SK-N-SH (cell line): ENCODE measurements around the gene USP6. TPM values are rescaled to one million over a fixed set of nuclear protein-coding genes. Genes with fewer than 3 reads are reported as not detected.

ENCODE experiments used
- CTCF ChIA-PET: fragments of 300-600, 350-600 bp; formaldehyde crosslinking; extraction: SDS; loops from one replicate; lab custom pipeline; 2021; lab: Yijun Ruan, JAX
- POLR2A ChIA-PET: fragments of 350-600 bp; sonication (Branson Sonifier 250); formaldehyde crosslinking; extraction: SDS; loops from one replicate; lab custom pipeline; 2020; ENCODE audit warnings: antibody characterized with exemption, inconsistent platforms; lab: Yijun Ruan, JAX
- DNase-seq: peaks from one replicate; pipeline ENCODE4 v3.0.0; 2012
- H2AFZ ChIP-seq: fragments of 200-600 bp; sonication (generic); 2 replicates; pipeline ENCODE4 v1.8.1; 2016; ENCODE audit warnings: antibody characterized with exemption, mild to moderate bottlenecking, low read depth
- H3F3A ChIP-seq: fragments of 200-600 bp; sonication (generic); replicated peaks from 2 replicates; pipeline ENCODE3; 2016; ENCODE audit warnings: antibody characterized with exemption, mild to moderate bottlenecking; ENCODE audit not compliant: insufficient read depth
- H3K27ac ChIP-seq, 2 experiments: fragments of 200-500 bp in 1 of 2; fragments of 200-600 bp in 1 of 2; sonication (Bioruptor generic) in 1 of 2; sonication (generic), shearing (Covaris generic) in 1 of 2; 2 replicates each; pipeline versions ENCODE4 v1.5.1 to v1.6.1; 2014 to 2016; ENCODE audit warnings: low read depth in 2 of 2, inconsistent platforms in 1 of 2, low read length in 1 of 2, mild to moderate bottlenecking in 1 of 2, mixed read lengths in 1 of 2
- H3K27me3 ChIP-seq: fragments of 200-600 bp; sonication (generic), shearing (Covaris generic); 2 replicates; pipeline ENCODE4 v1.6.1; 2016; ENCODE audit warnings: mixed run types; ENCODE audit not compliant: insufficient read depth
- H3K36me3 ChIP-seq, 2 experiments: fragments of 200-500 bp in 1 of 2; fragments of 200-600 bp in 1 of 2; sonication (Bioruptor generic) in 1 of 2; sonication (generic) in 1 of 2; replicated peaks in 1 of 2; 2 replicates each; pipeline versions ENCODE3 to v1.5.1; 2014 to 2016; ENCODE audit warnings: low read length in 1 of 2, mild to moderate bottlenecking in 1 of 2; ENCODE audit not compliant: insufficient read depth in 2 of 2, control insufficient read depth in 1 of 2
- H3K4me1 ChIP-seq, 2 experiments: fragments of 200-500 bp in 1 of 2; fragments of 200-600 bp in 1 of 2; sonication (Bioruptor generic) in 1 of 2; sonication (generic), shearing (Covaris generic) in 1 of 2; 2 replicates each; pipeline versions ENCODE4 v1.5.1 to v1.6.1; 2014 to 2016; ENCODE audit warnings: low read depth in 1 of 2, low read length in 1 of 2, mixed run types in 1 of 2; ENCODE audit not compliant: insufficient read depth in 2 of 2, control insufficient read depth in 1 of 2
- H3K4me2 ChIP-seq: fragments of 200-600 bp; sonication (generic), shearing (Covaris generic); 2 replicates; pipeline ENCODE4 v1.6.1; 2017; ENCODE audit warnings: mixed run types
- H3K4me3 ChIP-seq, 2 experiments: fragments of 200-500 bp in 1 of 2; fragments of 200-600 bp in 1 of 2; sonication (Bioruptor generic) in 1 of 2; sonication (generic), shearing (Covaris generic) in 1 of 2; 2 replicates each; pipeline versions ENCODE4 v1.5.1 to v1.8.1; 2014 to 2016; ENCODE audit warnings: low read depth in 2 of 2, inconsistent platforms in 1 of 2, low read length in 1 of 2, mild to moderate bottlenecking in 1 of 2, mixed read lengths in 1 of 2, moderate library complexity in 1 of 2
- H3K79me2 ChIP-seq: fragments of 200-600 bp; sonication (generic); 2 replicates; pipeline ENCODE4 v1.8.1; 2017; ENCODE audit warnings: mild to moderate bottlenecking; ENCODE audit not compliant: insufficient read depth
- H3K9ac ChIP-seq: fragments of 200-600 bp; sonication (generic); 2 replicates; pipeline ENCODE4 v1.6.1; 2017; ENCODE audit warnings: mixed run types
- H3K9me2 ChIP-seq: fragments of 200-600 bp; sonication (generic); 2 replicates; pipeline ENCODE4 v1.6.1; 2017; ENCODE audit warnings: mixed run types
- H3K9me3 ChIP-seq: fragments of 200-600 bp; sonication (generic); 2 replicates; pipeline ENCODE4 v1.6.1; 2017; ENCODE audit warnings: mixed run types, mild to moderate bottlenecking, moderate library complexity
- H4K20me1 ChIP-seq: fragments of 200-600 bp; sonication (generic); 2 replicates; pipeline ENCODE4 v1.6.1; 2017; ENCODE audit warnings: mild to moderate bottlenecking, mixed run types; ENCODE audit not compliant: insufficient read depth
- EP300 ChIP-seq, 2 experiments: IDR thresholded peaks; 2 replicates each; pipeline versions ENCODE4 v1.4.0 to v1.6.1; 2012; ENCODE audit warnings: borderline replicate concordance in 1 of 2, low read depth in 1 of 2, low read length in 1 of 2
- EZH2phosphoT487 ChIP-seq: fragments of 200-600 bp; sonication (generic); IDR thresholded peaks from 2 replicates; pipeline ENCODE4 v1.6.1; 2017; ENCODE audit warnings: low read depth, mixed run types, mild to moderate bottlenecking, antibody characterized with exemption, moderate library complexity, borderline replicate concordance
- FOSL2 ChIP-seq: IDR thresholded peaks from 2 replicates; pipeline ENCODE4 v1.4.0; 2012; ENCODE audit warnings: low read depth, mild to moderate bottlenecking, moderate library complexity, borderline replicate concordance
- FOXM1 ChIP-seq: IDR thresholded peaks from 2 replicates; pipeline ENCODE4 v1.4.0; 2012; ENCODE audit warnings: low read depth, mild to moderate bottlenecking
- GABPA ChIP-seq: IDR thresholded peaks from 2 replicates; pipeline ENCODE4 v1.4.0; 2012; ENCODE audit warnings: low read depth, mild to moderate bottlenecking
- JUND ChIP-seq: IDR thresholded peaks from 2 replicates; pipeline ENCODE4 v1.4.0; 2012
- NRF1 ChIP-seq: IDR thresholded peaks from 2 replicates; pipeline ENCODE4 v1.6.1; 2012; ENCODE audit warnings: low read depth, mild to moderate bottlenecking, low read length
- RAD21 ChIP-seq: IDR thresholded peaks from 2 replicates; pipeline ENCODE4 v1.6.1; 2012; ENCODE audit warnings: mild to moderate bottlenecking, low read length
- RCOR1 ChIP-seq: fragments of 150-350 bp; IDR thresholded peaks from 2 replicates; pipeline ENCODE4 v1.6.1; 2017; ENCODE audit warnings: antibody characterized with exemption, low read length
- TAF1 ChIP-seq: IDR thresholded peaks from 2 replicates; pipeline ENCODE4 v1.6.1; 2012; ENCODE audit warnings: low read depth, mild to moderate bottlenecking, low read length, moderate library complexity, borderline replicate concordance
- TEAD4 ChIP-seq: IDR thresholded peaks from 2 replicates; pipeline ENCODE4 v1.4.0; 2012; ENCODE audit warnings: mild to moderate bottlenecking, borderline replicate concordance; ENCODE audit not compliant: insufficient read depth
- WGBS: methylation state at CpG from one replicate; pipeline ENCODE4 v1.1.6; 2017; ENCODE audit warnings: low lambda C conversion rate; 5-methylcytosine and 5-hydroxymethylcytosine counted together
- polyA plus RNA-seq, 3 experiments: library from polyadenylated mRNA; depleted of rRNA; stranded (reverse); fragments of >200 nt; gene quantifications; 2 replicates each; pipeline ENCODE4 v1.2.3, GENCODE V29; 2012
- TF ChIP-seq, protein P1 (sequence below): fragments of 150-350 bp; IDR thresholded peaks from 2 replicates; pipeline ENCODE4 v1.6.1; 2017; ENCODE audit warnings: antibody characterized with exemption, low read length, low read depth, borderline replicate concordance
- TF ChIP-seq, protein P2 (sequence below): IDR thresholded peaks from 2 replicates; pipeline ENCODE4 v1.4.0; 2012; ENCODE audit warnings: low read depth
- TF ChIP-seq, protein P3 (sequence below): IDR thresholded peaks from 2 replicates; pipeline ENCODE4 v1.6.1; 2012; ENCODE audit warnings: mild to moderate bottlenecking, low read depth, low read length, moderate library complexity
- TF ChIP-seq, protein P4 (sequence below): IDR thresholded peaks from 2 replicates; pipeline ENCODE4 v1.4.0; 2012; ENCODE audit warnings: low read depth, borderline replicate concordance
- TF ChIP-seq, protein P5 (sequence below): IDR thresholded peaks from 2 replicates; pipeline ENCODE4; 2012

USP6 gene
- polyA plus RNA-seq, 1 of the 3 experiments (the other 2 are of a cell fraction): not detected

DNA sequence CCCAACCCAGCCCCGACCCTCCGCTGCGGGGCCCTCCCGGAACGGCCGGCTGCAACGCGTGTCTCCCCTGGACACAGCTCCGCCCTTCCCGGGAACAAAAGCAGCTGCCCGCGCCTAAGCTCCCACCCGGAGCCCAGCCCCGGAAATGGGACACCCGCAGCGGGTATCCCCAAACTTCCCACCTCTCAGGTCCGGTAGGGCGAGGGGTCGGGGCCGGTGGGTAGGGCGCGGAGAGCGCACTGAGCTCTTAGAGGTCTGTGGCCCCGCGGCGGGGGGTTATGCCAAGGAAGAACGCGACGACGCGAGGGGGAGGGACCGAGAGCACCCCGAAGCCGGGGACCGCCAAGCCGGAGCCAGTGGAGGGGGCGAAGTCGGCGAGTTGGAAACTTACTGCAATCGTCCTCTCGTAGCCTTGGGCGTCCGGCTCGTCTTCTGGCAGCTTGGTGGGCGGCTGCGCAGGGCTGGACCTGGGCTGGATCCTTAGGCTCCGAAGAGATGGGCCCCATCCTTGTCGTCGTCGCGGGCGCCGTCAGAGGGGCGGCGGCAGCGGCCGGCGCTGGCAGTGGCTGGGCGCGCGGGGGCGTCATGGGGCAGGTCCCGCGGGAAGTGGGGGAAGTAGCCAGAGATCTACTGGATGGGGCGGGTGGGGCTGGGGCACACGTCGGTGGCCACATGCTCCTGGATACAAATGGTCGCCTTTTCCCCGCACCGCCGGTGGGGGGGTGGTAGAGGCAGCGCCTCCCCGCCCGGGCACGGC, 6.9 kb downstream of the USP6 start (continued):
- TF ChIP-seq, protein P1, sequence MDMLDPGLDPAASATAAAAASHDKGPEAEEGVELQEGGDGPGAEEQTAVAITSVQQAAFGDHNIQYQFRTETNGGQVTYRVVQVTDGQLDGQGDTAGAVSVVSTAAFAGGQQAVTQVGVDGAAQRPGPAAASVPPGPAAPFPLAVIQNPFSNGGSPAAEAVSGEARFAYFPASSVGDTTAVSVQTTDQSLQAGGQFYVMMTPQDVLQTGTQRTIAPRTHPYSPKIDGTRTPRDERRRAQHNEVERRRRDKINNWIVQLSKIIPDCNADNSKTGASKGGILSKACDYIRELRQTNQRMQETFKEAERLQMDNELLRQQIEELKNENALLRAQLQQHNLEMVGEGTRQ: no peak
- TF ChIP-seq, protein P2, sequence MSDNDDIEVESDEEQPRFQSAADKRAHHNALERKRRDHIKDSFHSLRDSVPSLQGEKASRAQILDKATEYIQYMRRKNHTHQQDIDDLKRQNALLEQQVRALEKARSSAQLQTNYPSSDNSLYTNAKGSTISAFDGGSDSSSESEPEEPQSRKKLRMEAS: no peak
- TF ChIP-seq, protein P3, sequence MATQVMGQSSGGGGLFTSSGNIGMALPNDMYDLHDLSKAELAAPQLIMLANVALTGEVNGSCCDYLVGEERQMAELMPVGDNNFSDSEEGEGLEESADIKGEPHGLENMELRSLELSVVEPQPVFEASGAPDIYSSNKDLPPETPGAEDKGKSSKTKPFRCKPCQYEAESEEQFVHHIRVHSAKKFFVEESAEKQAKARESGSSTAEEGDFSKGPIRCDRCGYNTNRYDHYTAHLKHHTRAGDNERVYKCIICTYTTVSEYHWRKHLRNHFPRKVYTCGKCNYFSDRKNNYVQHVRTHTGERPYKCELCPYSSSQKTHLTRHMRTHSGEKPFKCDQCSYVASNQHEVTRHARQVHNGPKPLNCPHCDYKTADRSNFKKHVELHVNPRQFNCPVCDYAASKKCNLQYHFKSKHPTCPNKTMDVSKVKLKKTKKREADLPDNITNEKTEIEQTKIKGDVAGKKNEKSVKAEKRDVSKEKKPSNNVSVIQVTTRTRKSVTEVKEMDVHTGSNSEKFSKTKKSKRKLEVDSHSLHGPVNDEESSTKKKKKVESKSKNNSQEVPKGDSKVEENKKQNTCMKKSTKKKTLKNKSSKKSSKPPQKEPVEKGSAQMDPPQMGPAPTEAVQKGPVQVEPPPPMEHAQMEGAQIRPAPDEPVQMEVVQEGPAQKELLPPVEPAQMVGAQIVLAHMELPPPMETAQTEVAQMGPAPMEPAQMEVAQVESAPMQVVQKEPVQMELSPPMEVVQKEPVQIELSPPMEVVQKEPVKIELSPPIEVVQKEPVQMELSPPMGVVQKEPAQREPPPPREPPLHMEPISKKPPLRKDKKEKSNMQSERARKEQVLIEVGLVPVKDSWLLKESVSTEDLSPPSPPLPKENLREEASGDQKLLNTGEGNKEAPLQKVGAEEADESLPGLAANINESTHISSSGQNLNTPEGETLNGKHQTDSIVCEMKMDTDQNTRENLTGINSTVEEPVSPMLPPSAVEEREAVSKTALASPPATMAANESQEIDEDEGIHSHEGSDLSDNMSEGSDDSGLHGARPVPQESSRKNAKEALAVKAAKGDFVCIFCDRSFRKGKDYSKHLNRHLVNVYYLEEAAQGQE: no peak
- TF ChIP-seq, protein P4, sequence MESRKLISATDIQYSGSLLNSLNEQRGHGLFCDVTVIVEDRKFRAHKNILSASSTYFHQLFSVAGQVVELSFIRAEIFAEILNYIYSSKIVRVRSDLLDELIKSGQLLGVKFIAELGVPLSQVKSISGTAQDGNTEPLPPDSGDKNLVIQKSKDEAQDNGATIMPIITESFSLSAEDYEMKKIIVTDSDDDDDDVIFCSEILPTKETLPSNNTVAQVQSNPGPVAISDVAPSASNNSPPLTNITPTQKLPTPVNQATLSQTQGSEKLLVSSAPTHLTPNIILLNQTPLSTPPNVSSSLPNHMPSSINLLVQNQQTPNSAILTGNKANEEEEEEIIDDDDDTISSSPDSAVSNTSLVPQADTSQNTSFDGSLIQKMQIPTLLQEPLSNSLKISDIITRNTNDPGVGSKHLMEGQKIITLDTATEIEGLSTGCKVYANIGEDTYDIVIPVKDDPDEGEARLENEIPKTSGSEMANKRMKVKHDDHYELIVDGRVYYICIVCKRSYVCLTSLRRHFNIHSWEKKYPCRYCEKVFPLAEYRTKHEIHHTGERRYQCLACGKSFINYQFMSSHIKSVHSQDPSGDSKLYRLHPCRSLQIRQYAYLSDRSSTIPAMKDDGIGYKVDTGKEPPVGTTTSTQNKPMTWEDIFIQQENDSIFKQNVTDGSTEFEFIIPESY: no peak
- TF ChIP-seq TEAD4 (no peak), NRF1 (no peak)

DNA sequence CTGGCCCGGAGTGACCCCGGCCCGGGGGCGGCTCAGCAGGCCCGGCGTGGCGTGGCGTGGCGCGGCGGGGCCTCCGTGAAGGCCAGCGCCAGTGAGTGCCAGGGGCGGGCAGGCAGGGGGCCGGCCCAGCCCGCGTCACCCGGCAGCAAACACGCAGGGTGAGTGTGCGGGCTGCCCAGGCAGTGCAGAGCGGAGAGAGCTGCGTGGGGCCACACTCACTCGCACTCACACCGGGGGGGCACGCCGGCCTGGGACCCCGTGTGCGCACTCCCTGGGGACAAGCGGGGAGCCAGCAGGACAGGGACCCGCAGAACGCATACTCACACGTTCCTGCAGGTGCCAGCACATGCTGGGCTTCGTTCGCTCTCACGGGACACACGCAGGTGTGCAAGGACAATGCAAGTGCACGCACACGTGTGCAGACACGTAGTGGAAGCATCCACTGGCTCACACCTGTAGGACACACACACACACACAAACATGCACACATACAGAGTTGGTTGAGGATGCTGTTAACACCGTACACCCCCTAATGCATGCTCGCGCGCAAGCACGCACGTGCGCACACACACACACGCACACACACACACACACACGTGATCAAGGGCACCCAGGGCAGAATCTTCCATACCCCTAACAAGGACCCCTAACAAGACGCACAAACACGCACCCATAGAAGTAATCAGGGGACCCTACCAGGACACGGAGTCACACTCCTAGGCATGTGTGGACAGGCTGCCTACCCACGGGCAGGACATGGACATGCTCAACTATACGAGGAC, 7.7 kb downstream of the USP6 start:
- Histone ChIP-seq H2AFZ (no peak overlapping the region), H3K9me2 (no peaks in the 10 kb centered on the region), H3K27me3 (peaks cover 9% of the 10 kb centered on the region; the same call in 1 of the 2 replicates), H3K9ac (no peak overlapping the region), H4K20me1 (no peaks in the 10 kb centered on the region), H3K4me3 (no peak overlapping the region; a peak in 1 of 4 replicates), H3K36me3 (no peaks in the 10 kb centered on the region), H3K4me1 (no peaks in the 10 kb centered on the region; a peak in 1 of 4 replicates), H3K27ac (no peak overlapping the region), H3K4me2 (no peak overlapping the region), H3K79me2 (no peaks in the 10 kb centered on the region), H3F3A (no peaks in the 10 kb centered on the region), H3K9me3 (no peaks in the 10 kb centered on the region)
- WGBS: 84% methylated on average over 24 of the region's 53 CpGs
- no peak for DNase-seq
- POLR2A ChIA-PET: interaction anchor here (0.7 kb wide), 1 partner anchor 12 kb away, joined by 3 read pairs; the partner anchor contains the start of gene ZNF232
- CTCF ChIA-PET: no interaction called here
- no peak for TF ChIP-seq JUND
- no peak for TF ChIP-seq FOSL2
- TF ChIP-seq, protein P3: no peak
- TF ChIP-seq FOXM1: no peak
- TF ChIP-seq EP300 (IDR thresholded peaks at IDR 0.05; ENCODE audit: borderline replicate concordance in 1 of 2, low read depth in 1 of 2, low read length in 1 of 2): no peak
- no peak for TF ChIP-seq RCOR1
- no peak for TF ChIP-seq GABPA
- TF ChIP-seq TEAD4: no peak
- no peak for TF ChIP-seq RAD21
- TF ChIP-seq, protein P5, sequence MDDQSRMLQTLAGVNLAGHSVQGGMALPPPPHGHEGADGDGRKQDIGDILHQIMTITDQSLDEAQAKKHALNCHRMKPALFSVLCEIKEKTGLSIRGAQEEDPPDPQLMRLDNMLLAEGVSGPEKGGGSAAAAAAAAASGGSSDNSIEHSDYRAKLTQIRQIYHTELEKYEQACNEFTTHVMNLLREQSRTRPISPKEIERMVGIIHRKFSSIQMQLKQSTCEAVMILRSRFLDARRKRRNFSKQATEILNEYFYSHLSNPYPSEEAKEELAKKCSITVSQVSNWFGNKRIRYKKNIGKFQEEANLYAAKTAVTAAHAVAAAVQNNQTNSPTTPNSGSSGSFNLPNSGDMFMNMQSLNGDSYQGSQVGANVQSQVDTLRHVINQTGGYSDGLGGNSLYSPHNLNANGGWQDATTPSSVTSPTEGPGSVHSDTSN: no peak
- TF ChIP-seq TAF1: no peak
- TF ChIP-seq EZH2phosphoT487: no peak
